Fibroblast of peridontal ligament (primary cell): Measurements from ENCODE around the gene ASF1A.
A peak's percentile ranks its signal among the peaks of the same experiment; 100 is the strongest.
"Not testable (repeated sequence)": the region's sequence is repeated elsewhere in the genome, so short reads cannot be mapped to it uniquely, and the experiment has no call there.

Experiments
- DNase-seq: peaks from one replicate; pipeline ENCODE4 v3.0.0-alpha.2; 2010; ENCODE audit errors: extremely low read depth

Gene ASF1A

DNA sequence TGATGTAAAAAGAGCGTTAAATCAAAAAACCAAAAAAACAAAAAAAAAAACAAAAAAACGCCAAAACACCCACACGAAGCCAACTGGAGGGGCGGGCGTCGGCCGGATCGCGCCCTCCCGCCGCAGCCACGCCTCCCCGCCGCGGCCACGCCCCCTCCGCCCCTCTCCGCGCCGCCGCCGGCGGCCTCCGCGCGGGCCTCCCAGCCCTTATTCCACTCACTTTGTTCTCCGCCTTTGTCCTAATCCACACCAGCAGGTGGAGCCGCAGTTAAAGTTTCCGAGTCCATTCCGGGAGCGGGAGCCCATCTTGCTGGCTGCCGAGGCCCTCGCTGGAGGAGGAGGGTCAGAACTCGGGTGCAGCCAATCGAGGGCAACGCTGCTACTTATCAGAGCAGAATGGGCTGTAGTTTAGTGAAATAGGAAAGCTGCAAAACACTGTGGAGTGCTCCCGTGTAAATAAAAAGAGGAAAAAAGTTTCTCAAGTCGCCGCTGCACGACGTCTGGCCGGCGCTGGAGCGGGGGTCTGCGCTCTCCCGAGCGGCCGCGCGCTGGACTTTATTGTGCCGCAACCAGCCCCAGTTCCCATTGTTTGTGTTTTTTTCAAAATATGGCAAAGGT is at the start of gene ASF1A:
Gene ASF1A, plus strand, starts transcription at position 346 of the 618 bp plus-strand sequence. Its CDS starts 262 bp downstream, at position 608.
- peak; percentile 99 for DNase-seq

- DNase-seq: no peak
These were observed 49.0 kb upstream of the ASF1A start for GRCh38 chr6:118844915-118845314.

DNA sequence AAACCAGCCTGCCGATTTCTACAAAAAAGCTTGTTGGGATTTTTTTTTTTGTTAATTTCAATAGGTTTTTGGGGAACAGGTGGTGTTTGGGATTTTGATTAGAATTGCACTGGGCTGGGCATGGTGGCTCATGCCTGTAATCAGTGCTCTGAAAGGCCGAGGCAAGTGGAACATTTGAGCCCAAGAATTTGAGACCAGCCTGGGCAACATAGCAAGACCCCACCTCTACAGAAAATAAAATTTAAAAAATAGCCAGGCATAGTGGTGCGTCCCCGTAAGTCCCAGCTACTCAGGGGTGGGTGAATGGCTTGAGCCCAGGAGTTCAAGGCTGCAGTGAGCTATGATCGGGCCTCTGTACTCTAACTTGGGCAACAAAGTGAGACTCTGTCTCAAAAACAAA is 40.5 kb upstream of the ASF1A start:
- no peak for DNase-seq

GRCh38 chr6:118856301-118856700 is 37.7 kb upstream of the ASF1A start:
- DNase-seq: no peak

DNA sequence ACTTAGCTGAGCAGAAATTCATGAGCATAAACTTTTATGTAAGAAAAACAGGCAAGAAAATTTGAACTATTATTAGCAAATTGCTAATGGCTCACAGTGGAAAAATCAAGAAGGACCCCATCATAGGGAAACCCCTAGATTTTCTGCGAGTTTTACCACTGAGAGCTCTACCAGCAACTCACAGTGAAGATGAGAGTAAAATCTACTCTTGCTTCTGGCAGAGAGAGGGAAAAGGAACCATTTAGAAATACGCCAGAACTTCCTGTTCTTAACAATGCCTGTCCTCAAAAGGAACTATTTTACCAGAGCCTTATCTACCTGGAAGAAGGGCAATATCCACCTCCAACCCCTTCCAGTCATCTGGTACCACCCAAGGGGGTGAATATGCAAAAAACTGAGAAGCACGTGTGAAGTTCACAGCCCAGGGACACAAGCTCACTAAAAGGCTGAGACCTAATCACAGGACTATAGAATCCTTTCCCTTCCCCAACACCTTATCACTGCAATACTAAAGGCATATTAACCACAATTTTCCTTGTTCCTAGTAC is 34.4 kb upstream of the ASF1A start:
- no peak for DNase-seq

DNA sequence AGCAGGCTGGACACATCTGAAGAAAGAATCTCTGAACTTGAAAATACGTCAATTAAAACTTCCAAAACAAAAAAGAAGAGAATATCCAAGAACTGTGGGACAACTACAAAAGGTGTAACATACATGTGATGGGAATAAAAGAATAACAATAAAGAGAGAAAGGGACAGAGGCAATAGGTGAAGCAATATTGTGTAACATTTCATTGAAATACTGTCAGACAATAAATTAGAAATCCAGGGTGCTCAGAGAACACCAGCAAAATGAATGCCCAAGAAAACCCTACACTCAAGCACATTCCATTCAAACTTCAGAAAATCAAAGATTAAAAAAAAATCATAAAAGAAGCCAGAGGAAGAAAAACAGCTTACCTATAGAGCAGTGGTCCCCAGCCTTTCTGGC is 33.6 kb upstream of the ASF1A start:
- no peak for DNase-seq

- no peak for DNase-seq
These were observed 33.1 kb upstream of the ASF1A start for GRCh38 chr6:118860880-118861279.

DNA sequence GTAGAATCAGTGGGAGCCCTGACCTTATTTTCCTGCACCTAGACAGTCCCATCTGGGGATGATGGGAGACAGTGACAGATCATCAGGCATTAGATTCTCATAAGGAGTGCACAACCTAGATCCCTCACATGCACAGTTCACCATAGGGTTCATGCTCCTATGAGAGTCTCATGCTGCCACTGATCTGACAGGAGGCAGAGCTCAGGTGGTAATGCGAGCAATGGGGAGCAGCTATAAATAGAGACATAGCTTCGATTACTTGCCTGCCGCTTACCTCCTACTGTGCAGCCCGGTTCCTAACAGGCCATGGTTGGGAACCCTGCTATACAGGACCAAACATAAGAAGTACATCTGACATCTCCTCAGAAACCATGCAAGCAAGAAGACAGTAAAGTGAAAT is 31.5 kb upstream of the ASF1A start:
- no peak for DNase-seq

- peak; percentile 8 for DNase-seq
These were observed 29.4 kb upstream of the ASF1A start for GRCh38 chr6:118864341-118865099.

GRCh38 chr6:118865100-118865391 is 28.9 kb upstream of the ASF1A start:
- DNase-seq: no peak

- DNase-seq: peak; percentile 10
These were observed 26.8 kb upstream of the ASF1A start for GRCh38 chr6:118867181-118867580.

DNA sequence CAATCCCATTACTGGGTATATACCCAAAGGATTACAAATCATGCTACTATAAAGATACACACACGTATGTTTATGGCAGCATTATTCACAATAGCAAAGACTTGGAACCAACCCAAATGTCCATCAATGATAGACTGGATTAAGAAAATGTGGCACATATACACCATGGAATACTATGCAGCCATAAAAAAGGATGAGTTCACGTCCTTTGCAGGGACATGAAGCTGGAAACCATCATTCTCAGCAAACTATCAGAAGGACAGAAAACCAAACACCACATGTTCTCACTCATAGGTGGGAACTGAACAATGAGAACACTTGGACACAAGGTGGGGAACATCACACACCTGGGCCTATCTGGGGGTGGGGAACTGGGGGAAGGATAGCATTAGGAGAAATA is 25.1 kb upstream of the ASF1A start:
- DNase-seq: not testable (repeated sequence)

DNA sequence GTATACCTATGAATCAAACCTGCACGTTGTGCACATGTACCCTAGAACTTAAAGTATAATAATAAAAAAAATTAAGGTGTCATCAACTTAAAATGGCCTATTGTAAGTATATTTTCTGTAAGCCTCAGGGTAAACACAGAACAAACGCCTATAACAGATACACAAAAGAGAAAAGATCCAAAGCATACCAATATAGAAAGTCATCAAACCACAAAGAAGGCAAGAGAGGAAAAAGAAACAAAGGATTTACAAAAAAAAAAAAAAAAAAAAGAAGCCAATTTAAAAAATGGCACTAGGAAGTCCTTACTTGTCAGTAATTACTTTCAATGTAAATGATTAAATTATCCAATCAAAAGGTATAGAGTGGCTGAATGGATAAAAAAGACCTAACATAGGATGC is 24.6 kb upstream of the ASF1A start:
- DNase-seq: peak; percentile 55

- peak; percentile 36 for DNase-seq
These were observed 23.9 kb upstream of the ASF1A start for GRCh38 chr6:118869894-118870589.

DNA sequence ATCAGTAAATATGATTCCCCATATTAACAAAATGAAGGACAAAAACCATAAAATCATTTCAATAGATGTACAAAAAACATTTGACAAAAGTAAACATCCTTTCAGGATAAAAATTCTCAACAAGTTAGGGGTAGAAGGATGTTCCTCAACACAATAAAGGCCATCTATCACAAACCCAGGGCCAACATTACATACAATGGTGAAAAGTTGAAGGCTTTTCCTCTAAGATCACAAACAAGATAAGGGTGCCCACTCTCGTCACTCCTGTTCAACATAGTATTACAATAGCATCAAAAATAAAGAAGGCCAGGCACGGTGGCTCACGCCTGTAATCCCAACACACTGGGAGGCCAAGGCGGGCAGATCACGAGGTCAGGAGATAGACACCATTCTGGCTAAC is 22.6 kb upstream of the ASF1A start:
- no peak for DNase-seq

DNA sequence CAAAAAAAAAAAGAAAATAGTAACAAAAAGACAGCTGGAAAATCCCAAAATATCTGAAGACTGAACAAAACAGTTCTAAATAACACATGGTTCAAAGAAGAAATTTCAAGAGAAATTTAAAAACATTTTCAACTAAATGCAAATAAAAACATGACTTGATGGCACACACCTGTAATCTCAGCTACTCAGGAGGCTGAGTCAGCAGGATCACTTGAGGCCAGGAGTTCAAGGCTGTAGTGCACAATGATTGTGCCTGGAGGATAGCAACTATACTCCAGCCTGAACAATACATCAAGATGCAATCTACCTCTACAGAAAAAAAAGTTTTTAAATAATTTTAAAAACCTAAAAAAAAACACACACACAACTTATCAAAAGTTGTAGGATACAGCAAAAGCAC is 21.6 kb upstream of the ASF1A start:
- no peak for DNase-seq

- DNase-seq: no peak
These were observed 21.2 kb upstream of the ASF1A start for GRCh38 chr6:118872726-118873125.

GRCh38 chr6:118873239-118873638 is 20.7 kb upstream of the ASF1A start:
- no peak for DNase-seq

DNA sequence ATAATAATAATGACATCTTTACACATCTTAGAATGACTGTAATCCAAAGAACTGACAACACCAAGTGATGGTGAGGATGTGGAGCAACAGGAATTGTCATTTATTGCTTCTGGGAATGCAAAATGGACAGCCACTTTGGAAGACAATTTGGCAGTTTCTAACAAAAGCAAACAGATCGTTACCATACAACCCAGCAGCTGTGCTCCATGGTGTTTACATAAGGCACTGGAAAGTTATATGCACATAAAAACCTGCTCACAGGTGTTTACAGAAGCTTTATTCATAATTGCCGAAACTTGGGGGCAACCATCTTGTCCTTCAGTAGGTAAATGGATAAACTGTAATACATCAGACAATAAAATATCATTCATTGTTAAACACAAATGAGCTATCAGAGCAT is 18.3 kb upstream of the ASF1A start:
- DNase-seq: no peak

- DNase-seq: peak; percentile 12
These were observed 17.8 kb upstream of the ASF1A start for GRCh38 chr6:118876198-118876597.

- DNase-seq: peak; percentile 79
These were observed 17.1 kb upstream of the ASF1A start for GRCh38 chr6:118876814-118877213.

DNA sequence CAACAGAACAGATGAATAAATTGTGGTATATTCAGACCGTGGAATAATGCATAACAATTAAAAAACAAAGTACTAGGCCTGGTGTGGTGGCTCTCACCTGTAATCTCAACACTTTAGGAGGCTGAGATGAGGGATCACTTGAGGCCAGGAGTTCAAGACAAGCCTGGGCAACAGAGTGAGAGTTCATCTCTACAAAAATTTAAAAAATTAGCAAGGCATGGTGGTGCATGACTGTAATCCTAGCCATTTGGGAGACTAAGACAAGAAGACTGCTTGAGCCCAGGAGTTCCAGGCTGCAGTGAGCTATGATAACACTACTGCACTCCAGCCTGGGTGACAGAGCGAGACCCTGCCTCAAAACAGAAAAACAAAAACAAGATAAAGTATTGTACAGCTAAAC is 16.1 kb upstream of the ASF1A start:
- DNase-seq: no peak
